Measurements from ENCODE around the gene IMMP1L.
"Not testable (repeated sequence)": the region's sequence is repeated elsewhere in the genome, so short reads cannot be mapped to it uniquely, and the experiment has no call there.

IMMP1L gene

GRCh38 chr11:31509429-31510345 is at the start of gene IMMP1L, which contains the start of gene ELP4:
Gene IMMP1L, minus strand, starts transcription at chr11:31509622. Its CDS starts 46,346 bp downstream, at chr11:31463276.
Gene ELP4, plus strand, starts transcription at chr11:31509767. Its CDS starts 18 bp downstream, at chr11:31509785.
- DNase-seq: peak; percentile 97
- in situ Hi-C loops (cut with MboI; ENCODE audit: low pct_unique_long_range_greater_than_20kb, low sequenced_read_pairs): no loop called here

- DNase-seq: no peak
- in situ Hi-C loops (cut with MboI; ENCODE audit: low pct_unique_long_range_greater_than_20kb, low sequenced_read_pairs): no loop called here
These were observed 48.6 kb upstream of the IMMP1L start for GRCh38 chr11:31558001-31558400.

GRCh38 chr11:31555938-31556337 is 46.5 kb upstream of the IMMP1L start:
- no peak for DNase-seq
- in situ Hi-C loops (cut with MboI; ENCODE audit: low pct_unique_long_range_greater_than_20kb, low sequenced_read_pairs): no loop called here

- in situ Hi-C loops (cut with MboI; ENCODE audit: low pct_unique_long_range_greater_than_20kb, low sequenced_read_pairs): no loop called here
- DNase-seq: no peak
These were observed 33.4 kb upstream of the IMMP1L start for GRCh38 chr11:31542862-31543261.

- in situ Hi-C loops (cut with MboI; ENCODE audit: low pct_unique_long_range_greater_than_20kb, low sequenced_read_pairs): no loop called here
- DNase-seq: no peak
These were observed 26.1 kb upstream of the IMMP1L start for GRCh38 chr11:31535479-31535878.

GRCh38 chr11:31531293-31531692 is 21.9 kb upstream of the IMMP1L start:
- DNase-seq: no peak
- in situ Hi-C loops (cut with MboI; ENCODE audit: low pct_unique_long_range_greater_than_20kb, low sequenced_read_pairs): no loop called here

- in situ Hi-C loops (cut with MboI; ENCODE audit: low pct_unique_long_range_greater_than_20kb, low sequenced_read_pairs): no loop called here
- DNase-seq: no peak
These were observed 20.3 kb upstream of the IMMP1L start for GRCh38 chr11:31529701-31530100.

GRCh38 chr11:31529189-31529588 is 19.8 kb upstream of the IMMP1L start:
- in situ Hi-C loops (cut with MboI; ENCODE audit: low pct_unique_long_range_greater_than_20kb, low sequenced_read_pairs): no loop called here
- DNase-seq: peak; percentile 28

GRCh38 chr11:31521497-31522150 is 12.2 kb upstream of the IMMP1L start:
- DNase-seq: no peak
- in situ Hi-C loops (cut with MboI; ENCODE audit: low pct_unique_long_range_greater_than_20kb, low sequenced_read_pairs): no loop called here

GRCh38 chr11:31512117-31512516 is 2.7 kb upstream of the IMMP1L start:
- no peak for DNase-seq
- in situ Hi-C loops (cut with MboI; ENCODE audit: low pct_unique_long_range_greater_than_20kb, low sequenced_read_pairs): no loop called here

GRCh38 chr11:31509051-31509428 is 382 bp downstream of the IMMP1L start:
- DNase-seq: no peak
- in situ Hi-C loops (cut with MboI; ENCODE audit: low pct_unique_long_range_greater_than_20kb, low sequenced_read_pairs): no loop called here

GRCh38 chr11:31500560-31500959 is 8.9 kb downstream of the IMMP1L start:
- no peak for DNase-seq
- in situ Hi-C loops (cut with MboI; ENCODE audit: low pct_unique_long_range_greater_than_20kb, low sequenced_read_pairs): no loop called here

GRCh38 chr11:31499576-31500178 is 9.7 kb downstream of the IMMP1L start:
- no peak for DNase-seq
- in situ Hi-C loops (cut with MboI; ENCODE audit: low pct_unique_long_range_greater_than_20kb, low sequenced_read_pairs): no loop called here

- DNase-seq; in situ Hi-C loops (cut with MboI; ENCODE audit: low pct_unique_long_range_greater_than_20kb, low sequenced_read_pairs): not testable (repeated sequence)
These were observed 15.7 kb downstream of the IMMP1L start for GRCh38 chr11:31493762-31494161.

GRCh38 chr11:31493235-31493634 is 16.2 kb downstream of the IMMP1L start:
- in situ Hi-C loops (cut with MboI; ENCODE audit: low pct_unique_long_range_greater_than_20kb, low sequenced_read_pairs): no loop called here
- no peak for DNase-seq

- in situ Hi-C loops (cut with MboI; ENCODE audit: low pct_unique_long_range_greater_than_20kb, low sequenced_read_pairs): no loop called here
- DNase-seq: no peak
These were observed 17.0 kb downstream of the IMMP1L start for GRCh38 chr11:31492320-31492913.

- peak; percentile 69 for DNase-seq
- in situ Hi-C loops (cut with MboI; ENCODE audit: low pct_unique_long_range_greater_than_20kb, low sequenced_read_pairs): no loop called here
These were observed 21.6 kb downstream of the IMMP1L start for GRCh38 chr11:31487848-31488247.

- in situ Hi-C loops (cut with MboI; ENCODE audit: low pct_unique_long_range_greater_than_20kb, low sequenced_read_pairs): no loop called here
- DNase-seq: no peak
These were observed 24.9 kb downstream of the IMMP1L start for GRCh38 chr11:31484497-31484896.

- DNase-seq: no peak
- in situ Hi-C loops (cut with MboI; ENCODE audit: low pct_unique_long_range_greater_than_20kb, low sequenced_read_pairs): no loop called here
These were observed 28.5 kb downstream of the IMMP1L start for GRCh38 chr11:31480930-31481329.

GRCh38 chr11:31479066-31479465 is 30.4 kb downstream of the IMMP1L start:
- no peak for DNase-seq
- in situ Hi-C loops (cut with MboI; ENCODE audit: low pct_unique_long_range_greater_than_20kb, low sequenced_read_pairs): no loop called here
